LNCaP clone FGC (cell line): ENCODE results near the gene ICE1.

Experiments
- DNase-seq: peaks from one replicate; pipeline ENCODE4 v3.0.0-alpha.2; 2011; ENCODE audit warnings: low read depth
- H3K4me3 ChIP-seq: 2 replicates; pipeline ENCODE4 v1.5.1; 2011; ENCODE audit warnings: mild to moderate bottlenecking, low read depth, low read length, control low read depth
- CTCF ChIP-seq: IDR thresholded peaks from 2 replicates; pipeline ENCODE4 v1.5.1; 2012; ENCODE audit warnings: mild to moderate bottlenecking; ENCODE audit not compliant: control insufficient read depth, insufficient read depth; ENCODE audit errors: extremely low read depth

Gene ICE1

DNA sequence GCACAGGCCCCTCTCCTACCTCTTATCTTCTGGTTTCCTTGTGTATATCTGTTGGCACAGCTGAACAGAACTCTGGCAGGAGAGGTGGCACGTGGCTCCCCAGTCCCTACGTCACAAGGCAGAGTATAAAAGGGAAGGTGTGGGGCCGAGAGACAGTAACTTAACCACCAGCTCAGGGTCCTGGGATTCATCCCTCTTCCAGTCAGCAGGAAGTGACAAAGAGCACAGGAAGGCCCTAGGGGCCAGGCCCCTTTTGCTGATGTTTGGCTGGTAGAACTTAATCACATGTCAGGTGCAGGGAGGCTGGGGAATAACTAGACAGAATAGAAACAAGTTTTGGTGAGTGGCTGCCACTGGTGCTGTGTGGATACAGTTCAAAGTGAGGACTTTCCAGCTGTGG, 4.5 kb upstream of the ICE1 start:
- TF ChIP-seq CTCF, result no peak
- no peak overlapping the region for H3K4me3 ChIP-seq
- DNase-seq, result no peak

- TF ChIP-seq CTCF, result no peak
- DNase-seq, result no peak
- H3K4me3 ChIP-seq, result no peak overlapping the region
Measured at GRCh38 chr5:5418764-5419163, 3.7 kb upstream of the ICE1 start.

GRCh38 chr5:5419291-5420210, 2.9 kb upstream of the ICE1 start:
- H3K4me3 ChIP-seq, result no peak overlapping the region
- peak; percentile 89 for TF ChIP-seq CTCF
- peak; percentile 7 for DNase-seq

DNA sequence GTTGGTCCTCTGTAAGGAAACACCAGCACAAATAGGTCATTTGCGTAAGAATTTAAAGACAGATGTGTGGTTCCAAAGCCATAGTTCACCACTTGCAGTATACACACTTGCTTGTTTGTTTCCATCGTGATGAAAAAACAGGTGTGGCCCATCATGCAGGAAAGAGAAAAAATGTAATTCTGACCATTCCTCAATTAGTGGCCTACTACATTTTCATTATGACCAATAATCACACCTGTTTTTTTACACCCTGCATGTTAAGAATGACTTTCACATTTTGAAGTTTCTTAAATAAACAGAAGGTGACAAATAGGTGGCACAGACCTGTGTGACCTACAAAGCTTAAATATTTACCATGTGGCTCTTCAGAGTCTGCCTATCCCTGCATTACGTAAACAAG, 2.2 kb upstream of the ICE1 start:
- TF ChIP-seq CTCF, result no peak
- DNase-seq, result peak; percentile 47
- H3K4me3 ChIP-seq, result no peak overlapping the region

DNA sequence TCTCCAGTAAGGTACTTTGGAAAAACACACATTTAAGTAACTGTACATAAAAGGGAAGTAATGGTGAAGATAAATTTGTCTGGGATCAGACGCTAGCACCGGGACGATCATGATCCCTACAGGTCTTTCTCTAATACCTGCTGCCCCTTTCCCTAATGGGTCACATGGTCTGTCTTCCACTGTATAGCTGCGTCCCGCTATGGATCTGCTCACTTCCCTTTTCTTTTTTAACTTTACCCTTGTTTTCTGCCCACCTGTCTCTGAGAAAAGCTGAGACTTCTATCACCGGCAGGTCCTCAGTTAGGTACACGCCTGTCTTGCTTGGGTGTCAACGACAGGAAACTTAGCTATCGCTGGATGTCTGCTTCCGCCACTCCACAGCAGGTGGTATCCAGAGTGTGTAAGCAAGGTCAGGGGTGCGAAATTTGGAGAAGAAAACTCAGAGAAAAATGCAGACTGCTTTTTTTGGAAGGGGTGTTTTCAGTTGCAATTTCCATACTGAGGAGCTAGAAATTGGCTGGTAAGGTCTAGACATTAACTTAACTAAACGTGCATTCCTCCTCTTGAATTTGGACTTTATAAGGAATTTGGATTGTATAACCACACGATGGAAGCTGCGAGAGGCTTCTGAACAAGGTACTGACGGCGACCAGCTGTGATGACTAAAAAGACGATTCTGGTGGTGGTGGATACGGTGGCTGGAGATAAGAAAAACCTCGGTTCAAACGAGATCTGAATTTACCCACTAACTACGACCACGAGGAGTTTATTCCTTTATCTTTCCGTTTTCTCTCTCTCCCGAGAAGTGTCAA, 1.1 kb upstream of the ICE1 start:
- no peak for TF ChIP-seq CTCF
- no peak for DNase-seq
- H3K4me3 ChIP-seq, result peak overlapping the region; percentile 93

GRCh38 chr5:5422819-5423515, 490 bp downstream of the ICE1 start:
- no peak for TF ChIP-seq CTCF
- peak overlapping the region; percentile 93 for H3K4me3 ChIP-seq
- DNase-seq, result no peak
